Keratinocyte (primary cell): ENCODE measurements around the gene TRIM66.

Experiments used
- CTCF ChIP-seq, 3 experiments: IDR thresholded peaks in 1 of 3; conservative IDR thresholded peaks in 1 of 3; optimal IDR thresholded peaks in 1 of 3; 2 replicates in 2 of 3; 3 replicates in 1 of 3; pipeline versions ENCODE3 to v1.5.1; 2011; ENCODE audit warnings: low read length in 3 of 3, mild to moderate bottlenecking in 3 of 3, moderate library complexity in 2 of 3, control low read depth in 1 of 3, inconsistent platforms in 1 of 3; ENCODE audit not compliant: insufficient read depth in 2 of 3; ENCODE audit errors: extremely low read depth in 1 of 3
- EZH2 ChIP-seq: IDR thresholded peaks from one replicate; pipeline ENCODE4 v1.6.1; 2012; ENCODE audit warnings: inconsistent platforms, mild to moderate bottlenecking, low read length, moderate library complexity

DNA sequence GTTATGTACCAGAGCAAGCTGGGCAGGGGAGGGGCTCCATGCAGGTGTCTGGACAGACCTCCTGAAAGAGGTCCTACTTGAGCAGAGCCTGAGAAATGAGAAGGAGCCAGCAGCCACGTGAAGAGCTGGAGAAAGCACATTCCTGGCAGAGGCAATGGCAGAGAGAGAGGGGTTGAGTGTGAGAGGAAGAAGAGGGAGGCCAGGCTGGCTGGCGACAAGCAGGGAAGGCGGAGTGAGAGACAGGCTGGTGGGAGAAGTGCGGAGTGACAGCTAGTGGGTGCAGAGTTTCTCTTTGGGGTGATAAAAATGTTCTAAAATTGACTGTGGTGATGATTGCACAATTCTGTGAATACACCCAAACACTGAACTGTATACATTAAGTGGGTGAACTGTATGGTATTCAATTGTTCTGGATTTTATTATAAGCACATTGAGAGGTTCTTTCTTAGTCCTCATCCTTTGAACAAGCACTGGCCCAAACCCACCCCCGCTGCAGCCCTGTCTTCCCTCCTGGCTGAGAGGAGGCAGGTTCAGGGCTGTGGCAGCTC is 29.5 kb upstream of the TRIM66 start:
- no peak for TF ChIP-seq EZH2
- no peak for TF ChIP-seq CTCF (optimal IDR thresholded peaks at IDR 0.05 in 1 of 3, IDR thresholded peaks at IDR 0.05 in 1 of 3, conservative IDR thresholded peaks at IDR 0.05 in 1 of 3; ENCODE audit: extremely low read depth in 1 of 3, insufficient read depth in 2 of 3, low read length in 3 of 3)
